ENCODE measurements around the gene TRIM29.
A peak's percentile ranks its signal among the peaks of the same experiment; 100 is the strongest.

TRIM29 gene

DNA sequence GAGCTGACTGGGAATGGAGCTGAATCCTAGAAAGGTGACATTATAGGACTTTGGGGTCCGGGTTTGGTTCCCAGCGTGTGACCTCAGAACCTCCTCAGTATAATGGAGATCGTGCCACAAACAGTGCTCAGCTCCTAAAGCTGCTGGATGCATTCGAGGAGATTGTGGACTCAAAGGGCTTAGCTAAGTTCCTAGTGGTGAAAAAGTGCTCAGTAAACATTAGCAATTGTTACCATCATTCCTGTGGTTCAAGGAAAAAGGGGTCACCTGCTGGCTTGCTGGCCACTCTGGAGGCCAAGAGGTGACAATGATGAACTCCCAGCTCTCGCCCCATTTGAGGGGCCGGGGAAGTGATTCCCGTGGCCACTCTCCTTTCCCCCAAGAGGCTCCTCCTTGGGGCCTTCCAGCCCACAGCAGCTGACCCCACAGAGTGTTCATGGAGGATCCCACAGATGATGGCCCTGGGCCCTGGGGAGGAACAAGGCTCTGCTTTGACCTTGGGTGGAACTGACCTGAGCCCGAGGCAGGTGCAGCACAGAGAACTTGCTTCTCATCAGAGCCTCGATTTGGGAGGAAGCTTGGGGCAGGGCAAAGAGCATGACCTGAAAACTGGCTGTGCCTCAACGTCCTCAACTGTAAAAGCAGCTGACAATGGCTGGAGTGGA lies 40.1 kb downstream of the TRIM29 start:
- DNase-seq (ENCODE audit: low read depth), result no peak

DNA sequence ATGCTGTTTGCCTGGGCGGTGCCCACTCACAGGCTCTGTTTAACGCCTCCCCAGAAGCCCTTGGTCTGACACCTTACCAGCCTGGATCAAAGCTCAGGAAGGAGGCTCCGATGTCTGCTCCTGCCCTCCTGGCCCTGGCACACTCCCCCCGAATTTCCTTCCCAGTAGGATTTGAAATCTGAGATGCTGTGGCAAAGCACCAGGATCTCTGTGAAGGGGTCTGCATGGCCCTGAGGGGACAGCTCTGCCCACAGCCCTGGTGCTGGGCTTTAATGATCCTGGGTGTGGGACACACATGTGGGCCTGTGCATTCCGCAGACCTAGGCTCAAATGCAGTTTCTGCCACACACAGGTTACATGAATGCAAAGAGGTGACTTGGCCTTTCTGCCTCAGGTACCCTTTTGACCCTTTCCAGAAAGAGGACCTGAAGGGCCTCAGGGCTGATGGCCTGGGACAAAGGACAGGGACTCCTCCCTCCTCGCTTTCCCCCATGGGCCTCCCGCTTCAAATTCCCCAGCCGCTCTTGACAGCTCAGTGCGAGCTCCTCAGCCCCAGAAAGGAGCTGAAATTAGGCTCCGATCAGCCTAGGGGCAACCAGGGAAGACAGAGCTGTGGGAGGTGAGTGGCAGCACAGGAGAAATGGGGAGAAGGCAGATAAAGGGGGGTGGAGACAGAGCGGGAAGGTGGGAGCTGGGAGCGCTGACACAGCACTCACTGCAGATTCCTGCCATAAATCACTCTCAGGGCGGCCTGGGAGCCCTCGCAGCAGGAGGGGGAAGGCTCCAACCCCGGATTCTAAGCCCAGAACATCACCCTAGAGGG lies 41.3 kb downstream of the TRIM29 start:
- no peak for DNase-seq (ENCODE audit: low read depth)

DNA sequence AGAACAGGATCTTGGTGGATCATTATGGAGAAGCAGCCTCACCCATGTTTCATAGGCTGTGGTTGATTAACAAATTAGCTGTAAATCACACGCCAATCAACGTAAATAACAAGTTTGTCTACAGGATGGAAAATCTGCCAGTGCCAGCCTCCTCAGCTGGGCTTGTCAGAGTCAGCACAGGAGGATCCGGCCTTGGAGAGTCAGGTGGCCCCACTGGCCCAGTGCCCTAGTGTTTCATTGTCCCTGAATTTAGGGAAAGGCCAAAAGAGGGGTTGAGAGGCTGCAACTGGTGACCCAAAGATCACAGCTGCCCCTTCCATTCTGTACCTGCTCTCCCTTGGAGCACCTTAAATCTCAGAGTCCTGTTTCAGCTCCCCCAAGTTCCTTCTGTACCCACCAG lies 42.4 kb downstream of the TRIM29 start:
- DNase-seq (ENCODE audit: low read depth), result no peak

DNA sequence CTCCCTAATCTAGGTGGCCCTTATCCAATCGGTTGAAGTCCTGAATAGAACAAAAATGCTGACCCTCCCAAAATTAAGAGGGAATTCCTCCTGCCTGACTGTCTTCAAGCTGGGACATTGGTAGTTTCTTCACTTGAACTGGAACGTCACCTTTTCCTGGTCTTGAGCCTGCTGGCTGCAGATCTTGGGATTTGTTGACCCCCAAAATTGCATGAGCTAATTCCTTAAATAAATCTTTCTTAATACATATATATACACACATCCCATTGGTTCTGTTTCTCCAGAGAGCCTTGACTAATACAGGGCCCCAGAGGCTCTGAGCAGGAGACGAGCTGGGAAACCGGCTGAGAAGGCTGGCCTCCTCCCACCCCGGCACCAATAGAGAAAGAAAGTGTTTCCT lies 46.2 kb downstream of the TRIM29 start:
- no peak for DNase-seq (ENCODE audit: low read depth)

DNA sequence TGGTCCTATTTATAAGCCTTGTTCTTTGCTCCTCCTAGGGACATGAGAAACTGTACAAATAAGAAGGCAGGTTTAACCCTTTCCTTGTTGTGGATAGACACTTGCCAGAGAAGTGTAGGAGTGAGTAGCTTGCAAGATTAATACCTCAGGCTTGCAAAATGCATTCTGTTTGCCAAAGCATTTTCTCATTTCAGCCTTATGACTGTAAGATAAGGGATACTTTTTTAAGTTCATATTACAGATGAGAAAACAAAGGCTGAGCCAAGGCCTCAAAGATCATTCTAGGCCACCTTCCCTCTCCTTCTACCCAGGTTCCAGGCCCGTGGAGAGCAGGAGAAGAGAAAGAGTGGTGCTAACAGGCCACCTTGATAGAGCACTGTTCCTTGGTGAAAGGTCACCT lies 46.8 kb downstream of the TRIM29 start:
- no peak for DNase-seq (ENCODE audit: low read depth)

DNA sequence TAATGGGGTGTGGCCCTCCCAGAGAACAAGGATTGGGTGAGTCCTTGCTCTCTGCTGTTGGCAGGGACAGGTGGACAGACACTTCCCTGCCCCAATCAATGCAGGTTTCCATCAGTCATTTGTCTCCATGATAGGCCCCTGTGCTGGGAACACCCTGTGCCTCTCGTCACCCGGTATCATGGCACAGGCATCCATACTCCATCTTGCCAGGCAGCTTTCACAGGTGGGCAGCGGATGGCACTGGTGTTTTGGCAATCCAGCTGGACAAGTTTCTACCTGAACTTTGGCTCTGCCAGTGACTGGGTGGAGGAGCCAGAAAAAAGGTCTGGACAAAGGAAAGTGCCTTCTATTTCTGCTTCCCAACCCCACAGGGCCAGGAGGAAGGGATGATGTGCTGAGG lies 47.5 kb downstream of the TRIM29 start:
- no peak for DNase-seq (ENCODE audit: low read depth)

DNA sequence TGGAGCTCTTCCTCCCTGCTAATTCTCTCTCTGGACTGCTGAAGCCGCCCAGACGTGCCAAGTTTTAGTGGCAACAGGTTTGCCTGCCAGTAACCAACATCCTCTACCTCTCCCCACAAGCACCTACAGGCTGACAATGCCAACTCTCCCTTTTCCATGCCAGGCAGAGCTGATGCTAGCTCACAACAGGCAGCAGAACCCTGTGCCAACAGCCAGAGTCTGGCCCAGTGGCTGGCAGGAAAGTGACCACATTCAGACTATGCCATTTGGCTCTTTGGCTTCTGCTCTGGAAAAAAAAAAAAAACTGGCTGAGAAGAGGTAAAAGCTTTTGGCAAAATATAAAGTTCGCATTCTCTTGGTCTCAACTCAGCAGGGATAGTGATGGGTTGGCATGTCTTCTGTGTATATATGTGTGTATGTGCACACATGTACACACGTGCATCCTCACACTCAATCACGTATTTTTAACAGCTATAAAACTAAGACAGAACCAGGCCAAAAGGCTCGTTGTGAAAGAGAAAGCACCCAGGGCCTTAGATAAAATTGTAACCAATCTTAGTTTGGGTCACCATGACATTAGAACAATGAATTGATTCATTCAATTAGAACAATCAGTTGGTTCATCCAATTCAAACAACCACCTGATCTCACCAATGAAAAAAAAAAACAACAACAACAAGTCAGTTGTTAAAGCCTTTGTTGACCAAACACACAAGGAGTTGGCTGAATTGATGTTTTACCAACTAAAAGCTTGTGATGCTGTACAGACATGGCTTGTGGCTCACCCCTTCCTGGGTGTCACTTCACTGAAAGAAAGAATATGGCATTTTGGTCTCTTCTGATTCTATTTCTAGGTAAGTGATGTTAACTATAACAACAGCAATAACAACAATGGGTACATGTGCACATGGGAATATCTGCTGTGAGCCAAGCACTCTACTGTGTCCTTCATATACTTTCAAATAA lies 48.6 kb downstream of the TRIM29 start:
- no peak for DNase-seq (ENCODE audit: low read depth)

DNA sequence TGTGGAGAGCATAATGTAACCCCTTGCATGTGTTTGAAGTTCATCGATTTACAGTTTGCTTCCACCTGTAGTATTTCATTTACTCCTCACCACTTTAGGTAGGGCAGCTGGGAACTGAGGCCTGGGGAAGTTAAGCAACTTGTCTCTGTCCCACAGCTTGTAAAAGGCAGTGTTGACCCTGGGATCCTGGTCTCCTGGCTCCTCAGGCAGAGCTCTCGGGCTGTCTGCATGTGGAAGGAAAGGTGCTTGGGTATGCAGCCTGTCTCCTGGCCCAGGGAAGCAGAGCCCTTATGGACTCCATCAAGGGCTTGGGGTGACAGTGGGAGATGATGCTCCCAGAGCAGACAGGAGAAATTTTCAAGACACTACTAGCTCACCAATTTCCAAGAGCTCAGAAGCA lies 49.9 kb downstream of the TRIM29 start:
- no peak for DNase-seq (ENCODE audit: low read depth)

DNA sequence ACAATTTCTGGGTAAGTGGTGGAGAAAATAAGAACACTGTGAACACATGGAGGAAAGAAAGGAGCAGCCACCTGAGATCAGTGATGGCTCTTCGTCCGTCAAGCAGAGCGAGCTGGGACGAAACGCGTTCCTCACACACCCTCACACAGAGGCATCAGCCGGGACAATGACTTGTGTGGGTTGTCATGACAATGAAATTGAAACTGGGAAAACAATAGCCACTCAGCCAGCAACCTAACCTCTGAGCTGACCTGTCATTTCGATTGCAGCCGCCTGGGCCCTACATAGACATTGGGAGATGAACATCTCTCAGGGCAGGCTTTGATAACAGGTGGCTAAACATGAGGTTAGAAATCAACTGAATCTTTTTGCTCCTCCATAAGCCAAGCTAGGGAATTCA lies 51.3 kb downstream of the TRIM29 start:
- DNase-seq (ENCODE audit: low read depth), result no peak

DNA sequence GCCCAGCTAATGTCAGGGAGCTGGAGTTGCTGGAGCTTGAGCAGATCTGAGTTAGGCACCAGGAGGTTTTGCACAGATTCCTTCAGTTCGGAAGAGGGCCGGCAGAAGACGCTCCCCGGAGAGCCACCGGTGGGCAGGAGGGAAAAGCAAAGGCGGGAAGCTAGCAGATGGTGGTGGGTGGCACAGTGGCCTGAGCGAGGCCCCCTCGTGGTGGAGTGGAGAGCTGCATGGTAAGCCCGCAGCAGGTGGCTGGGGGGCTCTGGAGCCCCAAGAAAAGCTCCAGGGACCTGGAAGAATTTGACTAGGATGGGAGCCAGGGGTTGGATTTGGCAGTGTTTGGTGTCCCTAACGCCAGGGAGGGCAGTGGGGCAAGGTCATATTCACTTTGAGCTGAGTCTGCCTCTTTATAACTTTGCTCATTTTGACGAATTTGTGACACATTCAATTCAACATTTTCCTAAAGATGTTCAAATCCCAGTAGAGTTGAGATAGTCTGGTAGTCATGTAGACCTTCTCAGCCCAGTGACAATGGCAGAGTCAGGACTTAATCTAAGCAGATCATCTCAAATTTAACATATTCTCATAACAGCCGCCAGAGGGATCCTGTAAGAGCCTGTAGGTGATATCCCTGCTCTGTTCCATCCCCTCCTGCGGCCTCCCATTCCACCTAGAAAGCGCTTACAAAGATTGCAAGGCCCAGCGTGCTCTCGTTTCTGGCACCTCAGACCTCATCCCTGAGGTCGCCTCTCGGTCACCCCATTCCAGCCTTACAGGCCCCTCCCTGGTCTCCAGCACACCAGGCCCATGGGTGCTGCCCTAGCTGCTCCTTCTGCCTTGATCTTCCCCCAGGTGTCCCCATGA lies 57.9 kb downstream of the TRIM29 start:
- DNase-seq (ENCODE audit: low read depth), result peak; percentile 1

DNA sequence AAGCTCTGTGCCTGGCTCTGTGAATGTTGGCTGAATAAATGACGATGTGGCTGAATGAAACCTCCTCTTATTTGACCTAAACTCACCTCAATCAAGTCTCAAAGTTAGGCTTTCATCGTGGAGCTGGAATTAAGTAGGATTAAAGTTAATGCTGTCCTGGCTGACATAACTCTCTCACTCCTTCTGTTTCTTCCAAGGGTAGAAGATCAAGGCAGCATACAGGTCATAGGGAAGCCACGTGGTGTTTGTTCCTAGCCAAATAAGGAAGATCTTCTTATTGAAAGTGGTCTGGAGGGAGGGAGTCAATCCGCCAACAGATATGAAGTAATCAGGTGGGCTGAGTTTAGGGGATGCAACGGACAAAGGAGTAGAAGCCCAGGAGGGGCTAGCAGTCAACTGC lies 59.5 kb downstream of the TRIM29 start:
- no peak for DNase-seq (ENCODE audit: low read depth)

DNA sequence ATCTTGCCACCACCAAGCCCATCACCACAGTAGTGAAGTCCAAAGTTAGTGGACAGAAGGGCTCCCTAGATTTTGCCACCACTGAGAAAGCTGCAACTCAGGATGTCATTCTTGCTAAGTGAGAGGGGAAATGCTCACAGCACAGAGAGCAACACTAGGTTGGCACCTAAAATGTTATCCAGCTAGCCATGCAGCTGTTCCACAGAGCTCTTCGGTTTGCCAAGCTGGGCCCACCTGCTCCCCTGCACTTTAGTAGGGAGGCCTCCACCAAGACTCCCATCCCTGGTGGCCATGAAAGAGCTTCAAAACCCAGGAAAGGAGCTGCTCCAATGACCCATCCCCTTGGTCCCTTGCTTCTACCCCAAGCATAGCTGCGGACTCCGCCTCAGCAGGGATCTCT lies 63.8 kb downstream of the TRIM29 start:
- no peak for DNase-seq (ENCODE audit: low read depth)

DNA sequence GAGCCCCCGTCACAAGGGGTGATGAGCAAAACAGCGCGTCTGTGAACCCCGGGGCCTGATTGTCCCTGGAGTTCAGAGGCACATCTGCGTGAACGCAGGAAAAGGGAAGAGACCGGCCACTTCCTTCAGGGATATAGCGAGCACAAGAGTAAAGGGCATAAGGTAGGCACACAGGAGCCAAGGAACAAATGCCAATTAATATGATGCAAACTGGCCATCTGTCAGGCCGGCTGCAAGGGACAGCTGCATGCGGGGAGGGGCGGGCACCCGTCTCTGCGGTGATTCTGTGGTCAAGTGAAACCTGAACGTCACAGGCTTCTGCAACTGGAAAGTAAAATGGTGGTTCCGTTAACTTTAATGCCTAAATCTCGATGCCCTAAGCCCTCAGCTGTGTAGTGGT lies 64.7 kb downstream of the TRIM29 start:
- no peak for DNase-seq (ENCODE audit: low read depth)

DNA sequence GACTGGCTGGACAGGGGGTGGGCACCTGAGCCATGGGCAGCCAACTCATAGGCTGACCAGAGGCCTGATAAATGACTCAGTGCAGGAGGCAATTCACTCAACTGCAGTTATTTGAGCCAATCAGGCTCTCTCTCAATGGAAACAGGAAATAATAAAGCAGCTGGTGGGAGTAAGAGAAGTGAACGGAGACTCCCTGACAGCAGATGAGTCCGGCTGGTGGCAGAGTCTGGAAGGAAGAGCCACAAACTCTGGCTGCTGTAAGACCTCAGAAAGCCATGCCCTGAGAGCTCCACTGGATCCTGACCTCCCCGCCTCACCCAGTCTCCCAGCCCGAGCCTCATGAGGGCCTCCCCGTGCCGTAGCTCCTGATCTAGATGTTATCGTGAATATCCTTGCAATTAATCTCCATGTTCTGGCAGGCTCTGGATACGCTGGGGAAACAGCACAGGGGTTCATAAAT lies 69.8 kb downstream of the TRIM29 start:
- DNase-seq (ENCODE audit: low read depth), result no peak

DNA sequence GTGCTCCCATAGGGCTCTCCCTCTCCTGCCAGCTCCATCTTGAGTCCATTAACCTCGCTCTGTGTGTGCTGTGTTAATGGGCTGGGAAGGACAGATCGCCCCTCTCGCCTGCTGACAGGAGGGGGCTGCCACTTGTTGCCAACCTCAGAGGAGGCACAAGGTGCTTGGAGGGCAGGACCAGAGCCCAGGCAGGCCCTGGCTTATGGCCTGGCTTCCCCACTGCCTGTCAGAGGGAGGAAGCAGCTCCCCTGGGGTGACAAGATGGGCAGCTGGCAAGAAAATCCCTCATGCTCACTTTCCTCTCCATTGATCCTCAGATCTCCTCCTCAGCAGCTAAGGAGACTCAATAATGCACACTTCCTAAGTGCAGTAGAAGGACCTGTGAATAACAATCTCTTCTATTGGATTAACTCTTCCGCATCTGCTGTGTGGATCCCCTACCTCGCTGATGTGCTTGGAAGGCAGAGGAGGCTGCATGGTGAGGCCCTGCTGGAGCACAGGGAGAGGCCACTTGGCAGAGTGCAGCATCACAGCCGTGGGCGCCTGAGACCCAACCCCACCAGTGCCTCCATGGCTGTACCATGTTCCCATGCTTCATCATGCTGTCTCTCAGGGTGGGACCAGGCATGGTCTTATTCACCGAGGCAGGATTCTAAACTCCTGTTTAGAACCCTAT lies 70.3 kb downstream of the TRIM29 start:
- DNase-seq (ENCODE audit: low read depth), result no peak

DNA sequence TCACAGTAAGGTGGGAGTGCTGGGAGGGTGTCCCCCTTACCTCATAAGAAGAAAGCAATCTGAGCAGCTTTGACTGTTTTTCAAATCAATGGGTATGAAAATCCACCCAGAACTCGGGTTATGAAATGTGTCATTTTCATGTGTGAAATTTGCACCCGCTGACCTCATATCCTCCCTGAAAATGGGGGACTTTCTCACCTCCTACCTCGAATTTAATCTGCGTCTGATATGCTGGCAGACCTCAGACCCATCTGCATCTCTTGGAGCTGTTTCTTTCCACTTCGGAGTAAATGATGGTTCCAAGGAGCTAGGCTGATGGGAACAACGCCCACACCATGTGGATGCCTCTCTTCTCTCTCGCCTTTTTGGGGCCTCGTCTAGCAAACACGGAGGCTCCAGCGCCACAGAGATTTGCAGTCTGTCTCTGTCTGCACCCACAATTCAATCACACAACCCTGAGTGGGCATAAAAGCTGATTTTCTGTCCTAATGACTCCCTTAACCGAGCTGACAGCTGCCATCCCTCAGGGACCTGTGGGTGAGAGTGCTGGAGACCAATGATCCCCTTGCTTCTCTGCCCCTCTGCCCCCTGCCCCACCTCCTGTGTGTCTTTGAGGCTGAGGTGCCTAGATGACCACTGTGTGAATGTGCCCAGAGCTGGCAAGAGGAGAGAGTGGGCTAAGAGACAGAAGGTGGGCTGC lies 71.0 kb downstream of the TRIM29 start:
- no peak for DNase-seq (ENCODE audit: low read depth)

DNA sequence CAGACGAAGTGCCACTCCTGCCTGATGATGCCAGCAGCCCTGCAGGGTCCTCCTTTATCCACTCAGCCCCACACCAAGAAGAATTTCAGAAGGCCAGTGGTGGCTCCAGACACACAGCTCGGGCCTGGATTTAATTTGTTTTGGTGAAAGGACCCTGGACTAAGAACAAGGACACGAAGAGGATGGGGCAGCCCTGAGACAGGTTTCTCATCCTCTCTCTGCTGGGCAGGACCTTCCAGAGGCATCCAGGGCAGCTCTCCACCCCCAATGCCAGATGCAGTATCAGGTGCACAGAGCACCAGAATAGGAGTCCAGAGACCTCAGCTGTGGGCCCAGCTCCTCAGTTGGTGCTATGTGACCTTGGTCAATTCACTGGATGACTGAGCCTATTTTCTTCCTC lies 72.0 kb downstream of the TRIM29 start:
- DNase-seq (ENCODE audit: low read depth), result no peak

DNA sequence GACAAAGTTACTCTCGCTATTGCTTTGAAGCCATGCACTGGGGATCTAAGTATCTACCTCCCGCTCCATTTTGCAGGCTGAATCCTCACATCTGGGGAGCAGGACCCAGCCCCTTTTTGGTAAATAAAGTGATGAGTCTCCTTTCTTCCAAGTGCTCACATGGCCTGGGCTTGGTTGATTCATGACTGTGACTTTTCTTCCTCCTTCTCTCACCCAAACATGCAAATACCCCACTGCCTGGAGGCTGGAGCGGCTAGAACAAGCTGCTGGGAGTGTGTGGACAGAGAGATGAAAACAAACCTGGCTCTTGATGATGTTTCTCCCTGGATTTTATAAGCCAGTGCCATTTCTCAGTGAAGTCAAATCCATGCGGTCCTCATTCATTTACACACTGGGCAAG lies 72.7 kb downstream of the TRIM29 start:
- no peak for DNase-seq (ENCODE audit: low read depth)

DNA sequence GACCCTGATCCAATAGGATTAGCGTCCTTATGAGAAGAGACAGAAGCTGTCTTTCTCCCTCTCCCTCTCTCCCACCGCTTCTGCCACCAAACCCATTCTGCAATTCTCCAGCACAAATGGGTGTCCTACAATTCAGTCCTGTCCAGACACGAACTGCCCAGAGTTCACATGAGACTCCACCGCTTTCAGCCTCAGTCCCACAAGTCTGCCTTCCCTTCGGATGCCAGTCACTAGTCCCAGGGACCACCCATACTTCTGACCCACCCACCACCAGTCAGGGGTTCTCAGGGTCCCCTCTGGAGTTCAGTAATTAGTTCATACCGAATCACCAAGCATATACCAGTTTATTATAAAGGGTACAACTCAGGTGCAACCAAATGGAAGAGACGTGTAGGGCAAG lies 73.6 kb downstream of the TRIM29 start:
- no peak for DNase-seq (ENCODE audit: low read depth)

DNA sequence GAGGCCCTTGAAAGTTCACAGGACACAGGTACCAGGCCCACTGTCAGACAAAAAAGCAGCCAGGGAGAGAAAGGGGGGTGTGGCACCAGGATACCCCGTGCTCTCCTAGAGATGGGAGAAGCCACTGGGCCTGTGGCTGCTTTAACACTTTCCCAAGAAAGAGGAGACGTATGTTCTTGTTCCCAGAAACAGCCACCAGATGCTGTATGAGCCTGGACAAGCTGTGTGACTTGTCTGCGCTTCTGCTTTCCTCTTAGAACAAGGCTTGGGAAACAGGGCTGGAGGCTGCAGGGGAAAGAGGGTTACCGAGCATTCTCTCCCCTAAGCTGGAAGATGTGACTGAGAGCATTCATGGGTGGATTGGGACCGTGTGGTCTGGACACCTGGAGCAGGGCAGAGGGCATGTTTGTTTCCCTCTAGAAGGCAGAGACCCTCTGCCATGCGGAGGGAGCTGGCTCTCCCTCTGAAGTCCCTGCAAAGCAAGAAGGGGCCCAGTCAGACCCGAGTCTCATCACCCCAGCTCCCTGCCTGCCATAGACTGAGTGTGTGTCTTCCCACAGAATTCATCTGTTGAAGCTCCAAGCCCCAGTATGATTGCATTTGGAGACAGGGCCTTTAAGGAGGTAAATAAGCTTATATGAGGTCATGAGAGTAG lies 74.1 kb downstream of the TRIM29 start:
- DNase-seq (ENCODE audit: low read depth), result no peak

Measured in stimulated activated CD8-positive, alpha-beta memory T cell treated with anti-CD3 and anti-CD28 coated beads, Interleukin-4, amount 100 ng/mL, for 24 hours (primary cell).